WERI-Rb-1 (cell line): Measurements from ENCODE around the gene CELSR1.

Experiments
- DNase-seq: peaks from one replicate; pipeline ENCODE4 v3.0.0-alpha.2; 2020
- H3K27ac ChIP-seq: fragments of 250-450 bp; sonication (Bioruptor Pico); 2 replicates; pipeline ENCODE4 v1.5.1; 2020; ENCODE audit warnings: mild to moderate bottlenecking, moderate library complexity
- H3K27me3 ChIP-seq: fragments of 250-450 bp; sonication (Bioruptor Pico); 2 replicates; pipeline ENCODE4 v1.5.1; 2021; ENCODE audit warnings: mild to moderate bottlenecking, low read depth, moderate library complexity; ENCODE audit not compliant: insufficient read depth, severe bottlenecking
- H3K36me3 ChIP-seq: fragments of 250-450 bp; sonication (Bioruptor Pico); 2 replicates; pipeline ENCODE4 v1.5.1; 2020; ENCODE audit warnings: mild to moderate bottlenecking, moderate library complexity
- H3K4me3 ChIP-seq: 2 replicates; pipeline ENCODE4 v1.5.1; 2011; ENCODE audit warnings: low read depth, mild to moderate bottlenecking, control low read depth, low read length
- H3K9me3 ChIP-seq: fragments of 250-450 bp; sonication (Bioruptor Pico); 2 replicates; pipeline ENCODE4 v1.5.1; 2021; ENCODE audit warnings: mild to moderate bottlenecking, moderate library complexity; ENCODE audit not compliant: severe bottlenecking
- CTCF ChIP-seq: IDR thresholded peaks from 2 replicates; pipeline ENCODE4 v1.5.1; 2011; ENCODE audit warnings: low read depth, mild to moderate bottlenecking, control low read depth, inconsistent platforms, low read length

The CELSR1 gene

GRCh38 chr22:46450931-46451561, 86.4 kb downstream of the CELSR1 start:
- no peaks in the 10 kb centered on the region for H3K9me3 ChIP-seq
- no peak overlapping the region for H3K27ac ChIP-seq
- no peak overlapping the region for H3K4me3 ChIP-seq
- DNase-seq: no peak
- H3K36me3 ChIP-seq: no peaks in the 10 kb centered on the region
- TF ChIP-seq CTCF: no peak
- H3K27me3 ChIP-seq: no peaks in the 10 kb centered on the region

- Histone ChIP-seq H3K4me3 (no peak overlapping the region), H3K27me3 (no peaks in the 10 kb centered on the region), H3K27ac (no peak overlapping the region), H3K36me3 (no peaks in the 10 kb centered on the region), H3K9me3 (no peaks in the 10 kb centered on the region)
- no peak for TF ChIP-seq CTCF
- no peak for DNase-seq
These were observed 87.3 kb downstream of the CELSR1 start for GRCh38 chr22:46449974-46450745.

GRCh38 chr22:46449116-46449691, 88.2 kb downstream of the CELSR1 start:
- Histone ChIP-seq H3K27ac (no peak overlapping the region), H3K36me3 (no peaks in the 10 kb centered on the region), H3K9me3 (no peaks in the 10 kb centered on the region), H3K27me3 (no peaks in the 10 kb centered on the region), H3K4me3 (no peak overlapping the region)
- DNase-seq: no peak
- no peak for TF ChIP-seq CTCF

GRCh38 chr22:46448333-46448732, 89.1 kb downstream of the CELSR1 start:
- Histone ChIP-seq H3K36me3 (no peaks in the 10 kb centered on the region), H3K27me3 (no peaks in the 10 kb centered on the region), H3K4me3 (no peak overlapping the region), H3K27ac (no peak overlapping the region), H3K9me3 (no peaks in the 10 kb centered on the region)
- TF ChIP-seq CTCF: no peak
- DNase-seq: no peak

GRCh38 chr22:46447906-46448305, 89.5 kb downstream of the CELSR1 start:
- H3K9me3 ChIP-seq: no peaks in the 10 kb centered on the region
- no peaks in the 10 kb centered on the region for H3K27me3 ChIP-seq
- H3K36me3 ChIP-seq: no peaks in the 10 kb centered on the region
- DNase-seq: no peak
- H3K4me3 ChIP-seq: no peak overlapping the region
- H3K27ac ChIP-seq: no peak overlapping the region
- no peak for TF ChIP-seq CTCF
